Raji (cell line): ENCODE results near the gene HLCS.

Source experiments
- POLR2A ChIP-seq: IDR thresholded peaks from 2 replicates; pipeline ENCODE4 v1.6.1; 2011; ENCODE audit warnings: low read depth, low read length, control low read depth; ENCODE audit not compliant: insufficient read depth

HLCS gene

GRCh38 chr21:36934864-36935420 is 31.5 kb downstream of the HLCS start:
- no peak for TF ChIP-seq POLR2A

GRCh38 chr21:36932161-36932816 is 34.2 kb downstream of the HLCS start:
- no peak for TF ChIP-seq POLR2A

GRCh38 chr21:36929622-36930021 is 36.8 kb downstream of the HLCS start:
- TF ChIP-seq POLR2A, result no peak

GRCh38 chr21:36928960-36929359 is 37.5 kb downstream of the HLCS start:
- TF ChIP-seq POLR2A, result no peak

GRCh38 chr21:36927719-36928117 is 38.8 kb downstream of the HLCS start:
- TF ChIP-seq POLR2A, result no peak

GRCh38 chr21:36926989-36927718 is 39.3 kb downstream of the HLCS start:
- no peak for TF ChIP-seq POLR2A

- no peak for TF ChIP-seq POLR2A
Observed at GRCh38 chr21:36923270-36923669, 43.2 kb downstream of the HLCS start.

GRCh38 chr21:36922861-36923260 is 43.6 kb downstream of the HLCS start:
- TF ChIP-seq POLR2A, result no peak

- TF ChIP-seq POLR2A, result no peak
Observed at GRCh38 chr21:36918291-36918690, 48.2 kb downstream of the HLCS start.

- no peak for TF ChIP-seq POLR2A
Observed at GRCh38 chr21:36917471-36918158, 48.9 kb downstream of the HLCS start.

GRCh38 chr21:36916718-36917117 is 49.8 kb downstream of the HLCS start:
- TF ChIP-seq POLR2A, result no peak

- TF ChIP-seq POLR2A, result no peak
Observed at GRCh38 chr21:36915696-36916245, 50.7 kb downstream of the HLCS start.

GRCh38 chr21:36915014-36915695 is 51.3 kb downstream of the HLCS start:
- no peak for TF ChIP-seq POLR2A

GRCh38 chr21:36914244-36915013 is 52.0 kb downstream of the HLCS start:
- no peak for TF ChIP-seq POLR2A
